ENCODE data around the gene ACOT9. TPM values are rescaled to one million over a fixed set of nuclear protein-coding genes. Genes with fewer than 3 reads are reported as not detected.
A peak's percentile ranks its signal among the peaks of the same experiment; 100 is the strongest.
"Not testable (repeated sequence)": the region's sequence is repeated elsewhere in the genome, so short reads cannot be mapped to it uniquely, and the experiment has no call there.

The ACOT9 gene
- total and polyA plus RNA-seq, 4 donors = 30.5 to 46.7 (median 45.1) TPM

- peaks cover 0 to 2% (median 0%) of the 10 kb centered on the region in 4 donors for H3K9me3 ChIP-seq (ENCODE audit: control insufficient read depth in 4 of 4, insufficient read depth in 3 of 4, low read length in 3 of 4)
- H3K4me3 ChIP-seq = no peak overlapping the region
- WGBS, 2 donors = 86 to 94% methylated on average over 4 of the region's 4 CpGs
- H3K4me1 ChIP-seq (ENCODE audit: control insufficient read depth in 5 of 5, insufficient read depth in 5 of 5, low read length in 5 of 5) = peaks cover 0 to 3% (median 0%) of the 10 kb centered on the region in 5 donors
- H3K27me3 ChIP-seq (ENCODE audit: control insufficient read depth in 3 of 3, insufficient read depth in 3 of 3, low read length in 2 of 3) = peaks cover 0 to 4% (median 0%) of the 10 kb centered on the region in 3 donors
- ATAC-seq (ENCODE audit: insufficient read depth, low FRiP score) (peak; percentile 27), DNase-seq (no peak)
- no peak for TF ChIP-seq CTCF (IDR thresholded peaks at IDR 0.05; ENCODE audit: control extremely low read depth, extremely low read depth)
- H3K36me3 ChIP-seq (ENCODE audit: control insufficient read depth in 4 of 4, insufficient read depth in 4 of 4, low read length in 4 of 4) = no peaks in the 10 kb centered on the region
- no peak overlapping the region for H3K9ac ChIP-seq (ENCODE audit: insufficient read depth in 1 of 2, low read length in 2 of 2)
- no peak overlapping the region for H3K27ac ChIP-seq (ENCODE audit: low read depth in 1 of 2, low read length in 1 of 2)
These were observed 6.1 kb upstream of the ACOT9 start for GRCh38 chrX:23749129-23749528.

GRCh38 chrX:23745786-23746185, 2.7 kb upstream of the ACOT9 start:
- peaks cover 0 to 4% (median 0%) of the 10 kb centered on the region in 3 donors for H3K27me3 ChIP-seq (ENCODE audit: control insufficient read depth in 3 of 3, insufficient read depth in 3 of 3, low read length in 2 of 3)
- H3K4me1 ChIP-seq (ENCODE audit: control insufficient read depth in 5 of 5, insufficient read depth in 5 of 5, low read length in 5 of 5) = peaks cover 0 to 6% (median 2%) of the 10 kb centered on the region in 5 donors
- no peak overlapping the region for H3K9ac ChIP-seq (ENCODE audit: insufficient read depth in 1 of 2, low read length in 2 of 2)
- DNase-seq (no peak), ATAC-seq (ENCODE audit: insufficient read depth, low FRiP score) (no peak)
- peaks cover 0 to 1% (median 0%) of the 10 kb centered on the region in 4 donors for H3K36me3 ChIP-seq (ENCODE audit: control insufficient read depth in 4 of 4, insufficient read depth in 4 of 4, low read length in 4 of 4)
- H3K27ac ChIP-seq (ENCODE audit: low read depth in 1 of 2, low read length in 1 of 2) = no peak overlapping the region
- peaks cover 0 to 2% (median 0%) of the 10 kb centered on the region in 4 donors for H3K9me3 ChIP-seq (ENCODE audit: control insufficient read depth in 4 of 4, insufficient read depth in 3 of 4, low read length in 3 of 4)
- H3K4me3 ChIP-seq = no peak overlapping the region
- no peak for TF ChIP-seq CTCF (IDR thresholded peaks at IDR 0.05; ENCODE audit: control extremely low read depth, extremely low read depth)
- WGBS, 2 donors = 40 to 44% methylated on average over 3 of the region's 3 CpGs

GRCh38 chrX:23743623-23743971, 521 bp upstream of the ACOT9 start:
- H3K4me3 ChIP-seq; ATAC-seq (ENCODE audit: insufficient read depth, low FRiP score): not testable (repeated sequence)
- peak overlapping the region in 1 of 2 donors; percentile 37 for H3K9ac ChIP-seq (ENCODE audit: insufficient read depth in 1 of 2, low read length in 2 of 2)

GRCh38 chrX:23742174-23742696, 841 bp downstream of the ACOT9 start:
- DNase-seq (peak; percentile 43 to 69 (median 66)), ATAC-seq (ENCODE audit: insufficient read depth, low FRiP score) (peak; percentile 17)
- Histone ChIP-seq H3K27ac (ENCODE audit: low read depth in 1 of 2, low read length in 1 of 2) (peak overlapping the region; percentile 96 to 99), H3K9me3 (ENCODE audit: control insufficient read depth in 4 of 4, insufficient read depth in 3 of 4, low read length in 3 of 4) (peaks cover 0 to 2% (median 0%) of the 10 kb centered on the region in 4 donors), H3K4me3 (peak overlapping the region; percentile 77), H3K4me1 (ENCODE audit: control insufficient read depth in 5 of 5, insufficient read depth in 5 of 5, low read length in 5 of 5) (peaks cover 0 to 9% (median 2%) of the 10 kb centered on the region in 5 donors), H3K36me3 (ENCODE audit: control insufficient read depth in 4 of 4, insufficient read depth in 4 of 4, low read length in 4 of 4) (peaks cover 0 to 1% (median 0%) of the 10 kb centered on the region in 4 donors), H3K27me3 (ENCODE audit: control insufficient read depth in 3 of 3, insufficient read depth in 3 of 3, low read length in 2 of 3) (peaks cover 0 to 4% (median 0%) of the 10 kb centered on the region in 3 donors), H3K9ac (ENCODE audit: insufficient read depth in 1 of 2, low read length in 2 of 2) (peak overlapping the region; percentile 61 to 74)
- TF ChIP-seq CTCF (IDR thresholded peaks at IDR 0.05; ENCODE audit: control extremely low read depth, extremely low read depth) = no peak
- 10 to 24% methylated on average over 6 of the region's 6 CpGs for WGBS, 2 donors

More at GRCh38 chrX:23743623-23743971, 521 bp upstream of the ACOT9 start:
- H3K4me1 ChIP-seq (ENCODE audit: control insufficient read depth in 5 of 5, insufficient read depth in 5 of 5, low read length in 5 of 5); H3K9me3 ChIP-seq (ENCODE audit: control insufficient read depth in 4 of 4, insufficient read depth in 3 of 4, low read length in 3 of 4); H3K27me3 ChIP-seq (ENCODE audit: control insufficient read depth in 3 of 3, insufficient read depth in 3 of 3, low read length in 2 of 3); DNase-seq; H3K36me3 ChIP-seq (ENCODE audit: control insufficient read depth in 4 of 4, insufficient read depth in 4 of 4, low read length in 4 of 4): not testable (repeated sequence)
- 62 to 69% methylated on average over 14 of the region's 14 CpGs for WGBS, 2 donors
- peak overlapping the region; percentile 78 to 99 for H3K27ac ChIP-seq (ENCODE audit: low read depth in 1 of 2, low read length in 1 of 2)

All from lung (tissue), 12 donors.